HG03103 (cell line): Measurements from ENCODE around the gene ATG2B.
A peak's percentile ranks its signal among the peaks of the same experiment; 100 is the strongest.
"Not testable (repeated sequence)": the region's sequence is repeated elsewhere in the genome, so short reads cannot be mapped to it uniquely, and the experiment has no call there.

Source experiments
- ATAC-seq: cut with Tn5 transposase; IDR thresholded peaks from one replicate; pipeline ENCODE4 v1.9.1; 2021; ENCODE audit warnings: low read depth; ENCODE audit not compliant: unreplicated experiment

The ATG2B gene

DNA sequence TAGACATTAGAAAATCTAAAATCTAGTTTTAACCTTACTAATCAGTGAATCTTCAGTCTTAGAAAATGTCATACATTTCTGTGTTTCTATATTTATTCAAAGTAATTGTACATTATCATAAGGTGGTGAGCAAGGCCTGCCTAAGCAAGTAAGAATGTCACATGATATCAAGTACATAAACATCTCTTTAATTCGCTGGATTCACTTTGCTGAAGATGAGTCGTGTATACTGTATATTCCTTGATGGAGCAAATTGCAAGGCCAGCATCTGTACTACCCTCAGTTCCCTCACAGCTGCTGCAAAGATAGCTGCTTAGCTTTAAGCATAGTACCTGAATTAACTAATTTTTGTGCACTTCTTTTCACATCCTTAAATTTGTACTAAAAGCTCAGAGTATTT is 20.3 kb upstream of the ATG2B start:
- no peak for ATAC-seq

DNA sequence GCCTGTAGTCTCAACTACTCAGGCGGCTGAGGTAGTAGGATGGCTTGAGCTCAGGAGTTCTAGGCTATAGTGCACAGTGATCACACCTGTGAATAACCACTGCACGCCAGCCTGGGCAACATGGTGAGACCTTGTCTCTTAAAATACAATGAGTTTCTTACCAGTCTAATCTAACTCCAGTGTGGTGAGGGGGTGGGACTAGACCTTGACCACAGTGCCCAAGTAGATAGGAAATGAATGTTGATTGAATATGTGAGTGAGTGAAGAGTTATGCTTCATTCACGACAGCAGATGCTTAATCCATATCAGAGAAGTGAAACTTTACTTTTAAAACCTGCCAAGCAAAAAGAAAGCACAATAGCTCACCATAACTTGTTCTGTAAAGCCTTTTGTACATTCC is 17.6 kb upstream of the ATG2B start:
- peak; percentile 67 for ATAC-seq

- no peak for ATAC-seq
These were observed 13.0 kb upstream of the ATG2B start for GRCh38 chr14:96376093-96376492.

DNA sequence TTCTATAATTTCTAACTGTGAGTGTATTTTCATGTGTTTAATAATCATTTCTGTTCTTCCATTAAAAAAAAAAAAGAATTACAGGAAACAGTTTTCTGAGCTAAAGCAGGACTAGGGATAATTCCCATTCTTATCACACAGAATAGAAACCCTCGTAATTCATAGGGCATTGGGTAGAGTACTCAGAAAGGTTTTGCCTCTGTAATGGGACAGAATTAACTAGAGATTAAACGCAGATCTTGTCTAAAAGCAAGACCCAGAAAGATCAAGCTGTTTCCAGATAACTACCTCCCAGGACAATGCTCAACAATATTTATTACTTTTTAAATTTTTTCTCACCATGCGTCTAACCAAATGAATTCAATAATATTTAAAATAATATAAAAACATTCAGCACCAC is 10.4 kb upstream of the ATG2B start:
- ATAC-seq, result no peak

GRCh38 chr14:96370528-96370927 is 7.4 kb upstream of the ATG2B start:
- ATAC-seq, result no peak

- ATAC-seq, result no peak
These were observed 5.4 kb upstream of the ATG2B start for GRCh38 chr14:96368534-96368933.

GRCh38 chr14:96364962-96365361 is 1.8 kb upstream of the ATG2B start:
- ATAC-seq, result no peak

DNA sequence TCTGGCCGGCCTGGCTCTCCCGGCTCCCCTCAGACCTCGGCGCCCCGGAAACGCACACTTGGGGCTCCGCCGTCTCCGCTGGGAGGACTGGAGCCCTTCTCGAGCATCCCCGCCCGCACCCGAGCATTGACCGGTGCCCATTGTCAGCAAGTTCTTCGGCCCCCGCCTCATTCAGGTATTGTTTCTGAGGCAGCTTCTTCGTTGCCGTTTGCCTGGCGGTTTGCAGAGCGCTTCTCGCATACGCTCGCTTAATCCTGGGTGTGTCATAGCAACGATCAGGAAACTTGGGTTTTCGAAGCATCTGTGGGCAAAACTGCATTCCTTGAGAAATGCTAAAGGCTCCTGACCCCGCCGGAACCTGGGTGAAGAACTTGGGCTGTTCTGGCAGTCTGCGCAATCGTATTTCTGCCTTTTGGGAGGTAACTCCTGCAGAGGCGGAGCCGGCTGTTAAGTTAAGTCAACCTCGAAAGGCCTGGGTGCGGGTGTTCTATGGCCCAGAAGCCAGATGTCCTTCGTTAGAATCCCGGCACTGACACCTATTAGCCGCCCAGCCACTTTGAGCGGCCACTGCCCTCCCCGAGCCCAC is 703 bp upstream of the ATG2B start:
- peak; percentile 15 for ATAC-seq

DNA sequence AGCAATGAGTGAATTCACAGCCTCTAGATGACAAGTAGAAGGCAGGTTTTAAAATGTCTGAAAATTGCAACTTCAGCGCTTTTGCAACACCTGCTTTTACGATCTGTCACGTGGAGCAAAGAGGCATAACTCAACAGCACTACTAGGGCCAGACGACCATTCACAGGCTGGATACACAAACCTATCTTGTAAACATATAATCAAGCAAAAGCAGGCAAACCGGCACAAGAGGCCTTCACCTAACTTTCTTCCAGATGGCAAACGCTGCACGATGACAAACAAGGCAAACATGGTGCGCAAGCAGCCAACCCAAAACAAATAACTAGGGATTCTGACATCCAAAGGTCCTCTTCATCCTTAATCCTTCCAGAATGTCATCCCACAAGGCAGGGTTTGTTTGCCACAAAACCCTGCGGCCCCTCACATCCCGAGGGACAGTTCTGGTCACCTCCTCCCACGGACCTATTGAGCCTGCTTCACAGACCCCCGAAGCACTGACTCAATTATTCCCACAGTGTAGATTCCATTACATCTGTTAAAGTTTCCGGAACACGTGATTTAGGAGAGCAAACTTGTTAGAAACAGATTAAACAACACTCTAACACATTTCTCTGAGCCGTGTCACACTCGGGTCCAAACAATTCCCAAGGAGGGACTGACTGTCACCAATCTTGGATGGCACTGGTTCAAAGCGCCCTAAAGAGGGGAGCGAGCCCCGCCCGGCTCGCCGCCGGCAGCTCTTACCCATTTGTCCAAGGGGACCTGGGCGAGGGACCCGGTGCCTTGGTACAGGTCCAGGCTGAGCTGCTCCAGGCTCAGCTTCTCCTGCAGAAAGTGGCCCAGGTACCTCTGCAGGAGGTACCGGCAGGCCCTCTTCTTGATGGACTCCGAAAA is 823 bp downstream of the ATG2B start:
- peak; percentile 10 for ATAC-seq

- ATAC-seq, result no peak
These were observed 3.2 kb downstream of the ATG2B start for GRCh38 chr14:96359959-96360358.

DNA sequence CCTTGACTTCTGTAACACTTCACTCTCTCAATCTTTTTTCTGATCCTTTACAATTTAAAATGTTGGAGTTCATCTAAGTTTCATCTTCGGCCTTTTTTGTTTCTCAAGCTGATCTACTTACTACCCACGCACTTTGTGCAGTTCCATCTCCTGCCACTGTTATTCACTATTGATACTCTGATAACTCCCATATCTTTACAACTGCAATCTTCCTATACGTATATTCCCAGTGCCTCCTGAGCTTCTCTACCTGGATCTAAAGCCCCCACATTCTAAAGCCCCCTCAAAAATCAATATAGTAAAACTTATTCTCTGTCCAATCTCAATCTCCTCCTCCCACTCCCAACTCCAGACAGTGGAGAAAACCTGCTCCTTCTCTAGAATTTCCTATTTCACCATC is 5.9 kb downstream of the ATG2B start:
- no peak for ATAC-seq

DNA sequence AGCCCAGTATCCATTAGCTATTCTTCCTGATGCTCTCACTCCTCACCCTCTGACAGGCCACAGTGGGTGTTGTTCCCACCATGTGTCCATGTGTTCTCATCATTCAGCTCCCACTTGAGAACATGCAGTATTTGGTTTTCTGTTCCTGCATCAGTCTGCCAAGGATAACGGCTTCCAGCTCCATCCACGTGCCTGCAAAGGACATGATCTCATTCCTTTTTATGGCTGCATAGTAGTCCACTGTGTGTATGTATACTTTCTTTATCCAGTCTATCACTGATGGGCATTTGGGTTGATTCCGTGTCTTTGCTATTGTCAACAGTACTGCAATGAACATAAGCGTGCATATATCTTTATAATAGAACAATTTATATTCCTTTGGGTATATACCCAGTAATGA is 8.9 kb downstream of the ATG2B start:
- no peak for ATAC-seq

- no peak for ATAC-seq
These were observed 10.4 kb downstream of the ATG2B start for GRCh38 chr14:96352708-96353107.

GRCh38 chr14:96351986-96352385 is 11.2 kb downstream of the ATG2B start:
- no peak for ATAC-seq

DNA sequence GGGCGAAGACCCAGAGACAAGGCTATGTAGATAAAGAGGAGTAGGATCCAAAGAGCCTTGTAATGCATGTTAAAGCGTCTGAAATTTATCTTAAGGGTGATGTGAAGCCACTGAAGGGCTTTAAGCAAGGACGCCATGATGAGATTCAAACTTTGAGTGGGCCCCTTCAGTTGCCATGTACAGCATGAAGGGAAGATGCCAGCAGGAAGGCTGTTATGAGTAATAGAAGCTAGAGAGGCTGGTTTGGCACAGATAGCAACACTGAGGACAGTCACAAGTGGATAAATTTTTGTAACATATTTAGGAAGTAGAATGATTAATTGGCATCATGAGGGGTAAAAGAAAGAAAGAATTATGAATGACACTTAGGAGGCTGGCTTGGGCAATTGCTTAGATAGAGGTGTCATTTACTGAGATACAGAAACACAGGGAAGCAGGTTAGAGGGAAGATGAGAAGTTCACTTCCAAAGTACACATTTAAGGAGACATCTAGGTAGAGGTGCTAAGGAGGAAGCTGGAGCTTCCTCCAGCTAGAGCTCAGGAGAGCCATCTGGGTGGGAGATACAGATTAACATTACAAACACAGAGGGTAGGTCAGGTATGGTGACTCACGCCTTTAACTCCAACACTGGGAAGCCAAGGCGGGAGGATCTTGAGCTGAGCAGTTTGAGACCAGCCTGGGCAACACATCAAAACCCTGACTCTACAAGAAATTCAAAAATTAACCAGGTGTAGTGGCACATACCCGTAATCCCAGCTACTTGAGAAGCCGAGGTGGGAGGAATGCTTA is 13.7 kb downstream of the ATG2B start:
- no peak for ATAC-seq

DNA sequence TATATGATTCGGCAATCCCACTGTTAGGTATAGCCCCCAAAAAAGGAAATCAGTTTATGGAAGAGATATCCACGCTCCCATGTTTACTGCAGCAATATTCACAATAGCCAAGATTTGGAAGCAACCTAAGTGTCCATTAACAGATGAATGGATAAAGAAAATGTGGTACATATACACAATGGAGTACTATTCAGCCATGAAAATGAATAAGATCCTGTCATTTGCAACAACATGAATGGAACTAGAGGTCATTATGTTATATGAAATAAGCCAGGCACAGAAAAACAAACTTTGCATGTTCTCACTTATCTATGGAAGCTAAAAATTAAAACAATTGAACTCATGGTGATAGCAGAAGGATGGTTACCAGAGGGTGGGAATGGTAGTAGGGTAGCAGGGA is 15.2 kb downstream of the ATG2B start:
- not testable (repeated sequence) for ATAC-seq

- no peak for ATAC-seq
These were observed 17.5 kb downstream of the ATG2B start for GRCh38 chr14:96345669-96346068.

GRCh38 chr14:96341323-96341722 is 21.8 kb downstream of the ATG2B start:
- no peak for ATAC-seq

GRCh38 chr14:96338551-96338950 is 24.6 kb downstream of the ATG2B start:
- no peak for ATAC-seq

- ATAC-seq, result no peak
These were observed 38.9 kb downstream of the ATG2B start for GRCh38 chr14:96324219-96324618.

- ATAC-seq, result no peak
These were observed 42.5 kb downstream of the ATG2B start for GRCh38 chr14:96320605-96321004.
